Bronchial epithelial cell (primary cell): ENCODE data around the gene DTD2. TPM values are rescaled to one million over a fixed set of nuclear protein-coding genes. Genes with fewer than 3 reads are reported as not detected.

Experiments
- DNase-seq: peaks from one replicate; pipeline ENCODE4 v3.0.0-alpha.2; 2010; ENCODE audit warnings: low read depth
- FAIRE-seq: peaks from 2 replicates; lab custom pipeline; 2011; peaks lifted over from hg19 to GRCh38; lab: Jason Lieb, UNC
- H3K27me3 ChIP-seq: 2 replicates; pipeline ENCODE4 v1.5.1; 2011; ENCODE audit warnings: low read length; ENCODE audit not compliant: control insufficient read depth, insufficient read depth
- H3K36me3 ChIP-seq: 2 replicates; pipeline ENCODE4 v1.5.1; 2011; ENCODE audit warnings: low read length; ENCODE audit not compliant: control insufficient read depth, insufficient read depth
- H3K4me3 ChIP-seq: 2 replicates; pipeline ENCODE4 v1.5.1; 2011; ENCODE audit warnings: mild to moderate bottlenecking, low read depth, low read length, control low read depth
- CTCF ChIP-seq: IDR thresholded peaks from 2 replicates; pipeline ENCODE4 v1.5.1; 2011; ENCODE audit warnings: mild to moderate bottlenecking, moderate library complexity, low read length, control low read depth, inconsistent platforms; ENCODE audit not compliant: insufficient read depth, severe bottlenecking
- total RNA-seq: library from RNA; depleted of rRNA; stranded (reverse); fragments of >200 nt; gene quantifications from 2 replicates; pipeline ENCODE4 v1.2.1, GENCODE V29; 2014

Gene DTD2
- total RNA-seq, 1 donor from 2014 or later = 57.9 TPM

GRCh38 chr14:31449971-31450610, 7.2 kb downstream of the DTD2 start:
- DNase-seq = peak; percentile 47
- no peak for FAIRE-seq

GRCh38 chr14:31449136-31449535, 8.2 kb downstream of the DTD2 start:
- no peaks in the 10 kb centered on the region for H3K27me3 ChIP-seq
- no peak for TF ChIP-seq CTCF
- FAIRE-seq (no peak), DNase-seq (no peak)
- no peak overlapping the region for H3K4me3 ChIP-seq
- peaks cover 2% of the 10 kb centered on the region for H3K36me3 ChIP-seq

More at GRCh38 chr14:31449971-31450610, 7.2 kb downstream of the DTD2 start:
- peak; percentile 31 for TF ChIP-seq CTCF
- H3K27me3 ChIP-seq = no peaks in the 10 kb centered on the region
- no peak overlapping the region for H3K4me3 ChIP-seq
- H3K36me3 ChIP-seq = peaks cover 2% of the 10 kb centered on the region

- Histone ChIP-seq H3K36me3 (no peaks in the 10 kb centered on the region), H3K4me3 (no peak overlapping the region)
These were observed 11.6 kb downstream of the DTD2 start for GRCh38 chr14:31445703-31446102.

GRCh38 chr14:31442284-31442683, 15.0 kb downstream of the DTD2 start:
- no peaks in the 10 kb centered on the region for H3K27me3 ChIP-seq
- TF ChIP-seq CTCF = no peak
- no peak for FAIRE-seq
- DNase-seq = no peak
- no peak overlapping the region for H3K4me3 ChIP-seq
- H3K36me3 ChIP-seq = no peaks in the 10 kb centered on the region

More at GRCh38 chr14:31445703-31446102, 11.6 kb downstream of the DTD2 start:
- H3K27me3 ChIP-seq = no peaks in the 10 kb centered on the region
- no peak for FAIRE-seq
- no peak for TF ChIP-seq CTCF
- DNase-seq = peak; percentile 13

GRCh38 chr14:31441273-31442111, 15.8 kb downstream of the DTD2 start:
- TF ChIP-seq CTCF = no peak
- H3K36me3 ChIP-seq = no peaks in the 10 kb centered on the region
- no peak overlapping the region for H3K4me3 ChIP-seq
- FAIRE-seq (no peak), DNase-seq (no peak)
- no peaks in the 10 kb centered on the region for H3K27me3 ChIP-seq
